HepG2 (cell line): Measurements from ENCODE around the gene ECSCR. TPM values are rescaled to one million over a fixed set of nuclear protein-coding genes. Genes with fewer than 3 reads are reported as not detected.

Experiments
- ATAC-seq: fragments of 200-7000 bp; cut with Tn5 transposase; 3 replicates; pipeline ENCODE4 v1.9.1; 2020; ENCODE audit warnings: mild to moderate bottlenecking, moderate library complexity
- BruUV-seq: library from RNA; stranded (reverse); fragments of 400-500 nt; replicated peaks from 2 replicates; lab custom pipeline; 2021; lab: Mats Ljungman, UMichigan
- CTCF ChIA-PET: fragments of 300-600 bp; formaldehyde crosslinking; extraction: SDS; loops from one replicate; lab custom pipeline; 2021; ENCODE audit warnings: low total read pairs, inconsistent platforms, low intra/inter-chr PET ratio; lab: Yijun Ruan, JAX
- POLR2A ChIA-PET: fragments of 350-600 bp; sonication (Branson Sonifier 250); formaldehyde crosslinking; loops from one replicate; lab custom pipeline; 2020; ENCODE audit warnings: antibody characterized with exemption, inconsistent platforms; lab: Yijun Ruan, JAX
- DNase-seq: peaks from one replicate; pipeline ENCODE4 v3.0.0-alpha.2; 2015; ENCODE audit warnings: low spot score
- FAIRE-seq: peaks from 3 replicates; lab custom pipeline; 2011; peaks lifted over from hg19 to GRCh38; lab: Jason Lieb, UNC
- H2AFZ ChIP-seq: one replicate; pipeline ENCODE4 v1.6.1; 2011; ENCODE audit warnings: low read length, inconsistent platforms
- H3K27ac ChIP-seq: fragments of 300-600 bp; 3 replicates; pipeline ENCODE4 v1.8.0; 2011; ENCODE audit warnings: mixed run types, mild to moderate bottlenecking, mixed read lengths, low read length, inconsistent platforms; ENCODE audit not compliant: insufficient read depth; ENCODE audit errors: extremely low read length
- H3K27me3 ChIP-seq, 2 experiments: fragments of 200-600 bp in 1 of 2; 2 replicates in 1 of 2; 3 replicates in 1 of 2; pipeline versions ENCODE4 v1.6.0 to v1.8.0; 2011; ENCODE audit warnings: low read length in 2 of 2, mild to moderate bottlenecking in 2 of 2, moderate library complexity in 2 of 2, inconsistent platforms in 1 of 2; ENCODE audit not compliant: insufficient read depth in 2 of 2, control insufficient read depth in 1 of 2
- H3K36me3 ChIP-seq, 2 experiments: fragments of 200-600 bp in 1 of 2; replicated peaks in 1 of 2; 2 replicates in 1 of 2; 3 replicates in 1 of 2; pipeline versions ENCODE4 v1.5.1 to v1.8.0; 2011; ENCODE audit warnings: low read length in 2 of 2, inconsistent platforms in 1 of 2; ENCODE audit not compliant: insufficient read depth in 2 of 2, control insufficient read depth in 1 of 2
- H3K4me1 ChIP-seq: 2 replicates; pipeline ENCODE4 v1.5.1; 2012; ENCODE audit warnings: low read length, inconsistent platforms; ENCODE audit not compliant: insufficient read depth
- H3K4me2 ChIP-seq: 2 replicates; pipeline ENCODE4 v1.6.0; 2011; ENCODE audit warnings: low read depth, low read length, inconsistent platforms
- H3K4me3 ChIP-seq, 3 experiments: fragments of 200-600 bp in 1 of 3; sonication (generic), shearing (Covaris generic) in 1 of 3; replicated peaks in 1 of 3; 2 replicates each; pipeline ENCODE4 v1.5.1; 2011 to 2016; ENCODE audit warnings: low read length in 3 of 3, inconsistent platforms in 2 of 3, low read depth in 2 of 3, mild to moderate bottlenecking in 2 of 3, control low read depth in 1 of 3, mixed read lengths in 1 of 3; ENCODE audit not compliant: insufficient read depth in 1 of 3
- H3K79me2 ChIP-seq: one replicate; pipeline ENCODE4 v1.6.1; 2011; ENCODE audit warnings: low read length, inconsistent platforms; ENCODE audit not compliant: insufficient read depth
- H3K9ac ChIP-seq: 2 replicates; pipeline ENCODE4 v1.6.0; 2011; ENCODE audit warnings: mild to moderate bottlenecking, low read depth, low read length, inconsistent platforms; ENCODE audit not compliant: insufficient read depth
- H3K9me3 ChIP-seq: 2 replicates; pipeline ENCODE4 v1.5.1; 2012; ENCODE audit warnings: mild to moderate bottlenecking, low read length
- H4K20me1 ChIP-seq: 2 replicates; pipeline ENCODE4 v1.6.0; 2011; ENCODE audit warnings: inconsistent platforms, mild to moderate bottlenecking, low read length, moderate library complexity; ENCODE audit not compliant: insufficient read depth
- CSRNP1 ChIP-seq: sonication (generic); formaldehyde crosslinking; IDR thresholded peaks from 2 replicates; pipeline ENCODE4 v1.8.1; 2023; ENCODE audit warnings: mild to moderate bottlenecking, missing genetic modification reagents
- GMEB2 ChIP-seq: IDR thresholded peaks from 2 replicates; pipeline ENCODE4 v1.6.1; 2016; ENCODE audit warnings: missing biosample characterization, missing genetic modification reagents, low read depth
- MIER3 ChIP-seq: IDR thresholded peaks from 2 replicates; pipeline ENCODE4 v1.6.1; 2016; ENCODE audit warnings: missing compliant biosample characterization, borderline replicate concordance
- TCF12 ChIP-seq, 2 experiments: fragments of 450-650 bp in 1 of 2; sonication (generic) in 1 of 2; formaldehyde crosslinking in 1 of 2; IDR thresholded peaks; 2 replicates each; pipeline versions ENCODE4 v1.6.1 to v1.8.0; 2017 to 2022; ENCODE audit warnings: antibody characterized with exemption in 1 of 2, mild to moderate bottlenecking in 1 of 2, missing genetic modification reagents in 1 of 2, moderate library complexity in 1 of 2
- ZNF260 ChIP-seq: sonication (generic); formaldehyde crosslinking; IDR thresholded peaks from 2 replicates; pipeline ENCODE4 v1.4.0; 2020; ENCODE audit warnings: missing genetic modification reagents, low read depth, mild to moderate bottlenecking, borderline replicate concordance
- ZNF670 ChIP-seq: sonication (generic); formaldehyde crosslinking; IDR thresholded peaks from 2 replicates; pipeline ENCODE4 v1.8.0; 2022; ENCODE audit warnings: mild to moderate bottlenecking, missing genetic modification reagents, borderline replicate concordance
- ZNF713 ChIP-seq: sonication (generic); formaldehyde crosslinking; IDR thresholded peaks from 2 replicates; pipeline ENCODE4 v1.4.0; 2020; ENCODE audit warnings: mild to moderate bottlenecking, missing genetic modification reagents
- WGBS: methylation state at CpG from one replicate; pipeline ENCODE4 v1.1.6; 2017; ENCODE audit warnings: low lambda C conversion rate; 5-methylcytosine and 5-hydroxymethylcytosine counted together
- in situ Hi-C: cut with HindIII; loops from 2 replicates; pipeline ENCODE4 v1.10.0; 2017; ENCODE audit warnings: low pct_unique_long_range_greater_than_20kb; ENCODE audit not compliant: extremely low pct_ligation_motif_present
- intact Hi-C: fragments of 100-400 bp; cut with micrococcal nuclease; formaldehyde crosslinking; loops from one replicate; pipeline ENCODE4 v1.10.0; 2022; ENCODE audit not compliant: unreplicated experiment
- polyA plus RNA-seq, 8 experiments: library from polyadenylated mRNA; depleted of rRNA in 3 of 8; stranded (reverse) in 7 of 8; unstranded in 1 of 8; fragments of >200 nt; fragmentation: Illumina TruSeq in 4 of 8; extraction: Trizol in 4 of 8; gene quantifications; 2 replicates each; pipeline versions ENCODE4 v1.2.1 to v1.2.3, GENCODE V29; 2011 to 2016; ENCODE audit warnings: low read depth in 4 of 8, missing spikeins in 1 of 8, mixed read lengths in 1 of 8; ENCODE audit not compliant: insufficient read depth in 1 of 8
- total RNA-seq, 5 experiments: library from RNA; depleted of rRNA; stranded (reverse); fragments of >200 nt; fragmentation: Illumina TruSeq; extraction: Trizol; gene quantifications; 2 replicates each; pipeline ENCODE4 v1.2.3, GENCODE V29; 2016; ENCODE audit warnings: low read depth in 1 of 5
- TF ChIP-seq, protein P1 (sequence below): sonication (generic); formaldehyde crosslinking; IDR thresholded peaks from 2 replicates; pipeline ENCODE4 v1.4.0; 2020; ENCODE audit warnings: mild to moderate bottlenecking, missing genetic modification reagents
- TF ChIP-seq, protein P2 (sequence below): sonication (generic); formaldehyde crosslinking; IDR thresholded peaks from 2 replicates; pipeline ENCODE4 v1.8.1; 2023; ENCODE audit warnings: mild to moderate bottlenecking, missing genetic modification reagents
- TF ChIP-seq, protein P3 (sequence below): sonication (generic); formaldehyde crosslinking; IDR thresholded peaks from 2 replicates; pipeline ENCODE4 v1.5.1; 2020; ENCODE audit warnings: mild to moderate bottlenecking, missing genetic modification reagents, moderate library complexity

Gene ECSCR
- total and polyA plus RNA-seq, 2 of the 13 experiments (the other 11 are each of a cell fraction or from before 2014, with no cell fraction given) = 0.18 TPM; not detected in 1

- Histone ChIP-seq H3K9me3 (no peaks in the 10 kb centered on the region), H3K4me1 (peaks cover 27% of the 10 kb centered on the region), H3K36me3 (no peaks in the 10 kb centered on the region), H3K9ac (no peak overlapping the region), H3K79me2 (no peaks in the 10 kb centered on the region), H3K4me2 (no peak overlapping the region), H4K20me1 (no peaks in the 10 kb centered on the region), H2AFZ (no peak overlapping the region), H3K27ac (no peak overlapping the region), H3K27me3 (peaks cover 6 to 22% of the 10 kb centered on the region in 2 experiments; a peak in 4 of 5 replicates), H3K4me3 (no peak overlapping the region)
- peak; percentile 7; the same call in 1 of the 3 replicates for ATAC-seq
- FAIRE-seq = no peak
- POLR2A ChIA-PET = interaction anchor here (1.5 kb wide), 1 partner anchor 30 kb away, joined by 4 read pairs; no protein-coding TSS in a partner anchor
- WGBS = 60% methylated on average over 13 of the region's 15 CpGs
- no peak for DNase-seq
- intact Hi-C loops (no loop called here), in situ Hi-C loops (no loop called here)
- no TSS peak for BruUV-seq
- CTCF ChIA-PET = no interaction called here
- TF ChIP-seq ZNF260 (CRISPR knock-in tag) (no peak), ZNF713 (no peak), CSRNP1 (CRISPR knock-in tag) (no peak), TCF12 (IDR thresholded peaks at IDR 0.05) (no peak), TCF12 (CRISPR knock-in tag; IDR thresholded peaks at IDR 0.05) (no peak), MIER3 (CRISPR knock-in tag) (no peak), ZNF670 (CRISPR knock-in tag) (no peak), GMEB2 (CRISPR knock-in tag) (no peak)
- TF ChIP-seq, protein P1, sequence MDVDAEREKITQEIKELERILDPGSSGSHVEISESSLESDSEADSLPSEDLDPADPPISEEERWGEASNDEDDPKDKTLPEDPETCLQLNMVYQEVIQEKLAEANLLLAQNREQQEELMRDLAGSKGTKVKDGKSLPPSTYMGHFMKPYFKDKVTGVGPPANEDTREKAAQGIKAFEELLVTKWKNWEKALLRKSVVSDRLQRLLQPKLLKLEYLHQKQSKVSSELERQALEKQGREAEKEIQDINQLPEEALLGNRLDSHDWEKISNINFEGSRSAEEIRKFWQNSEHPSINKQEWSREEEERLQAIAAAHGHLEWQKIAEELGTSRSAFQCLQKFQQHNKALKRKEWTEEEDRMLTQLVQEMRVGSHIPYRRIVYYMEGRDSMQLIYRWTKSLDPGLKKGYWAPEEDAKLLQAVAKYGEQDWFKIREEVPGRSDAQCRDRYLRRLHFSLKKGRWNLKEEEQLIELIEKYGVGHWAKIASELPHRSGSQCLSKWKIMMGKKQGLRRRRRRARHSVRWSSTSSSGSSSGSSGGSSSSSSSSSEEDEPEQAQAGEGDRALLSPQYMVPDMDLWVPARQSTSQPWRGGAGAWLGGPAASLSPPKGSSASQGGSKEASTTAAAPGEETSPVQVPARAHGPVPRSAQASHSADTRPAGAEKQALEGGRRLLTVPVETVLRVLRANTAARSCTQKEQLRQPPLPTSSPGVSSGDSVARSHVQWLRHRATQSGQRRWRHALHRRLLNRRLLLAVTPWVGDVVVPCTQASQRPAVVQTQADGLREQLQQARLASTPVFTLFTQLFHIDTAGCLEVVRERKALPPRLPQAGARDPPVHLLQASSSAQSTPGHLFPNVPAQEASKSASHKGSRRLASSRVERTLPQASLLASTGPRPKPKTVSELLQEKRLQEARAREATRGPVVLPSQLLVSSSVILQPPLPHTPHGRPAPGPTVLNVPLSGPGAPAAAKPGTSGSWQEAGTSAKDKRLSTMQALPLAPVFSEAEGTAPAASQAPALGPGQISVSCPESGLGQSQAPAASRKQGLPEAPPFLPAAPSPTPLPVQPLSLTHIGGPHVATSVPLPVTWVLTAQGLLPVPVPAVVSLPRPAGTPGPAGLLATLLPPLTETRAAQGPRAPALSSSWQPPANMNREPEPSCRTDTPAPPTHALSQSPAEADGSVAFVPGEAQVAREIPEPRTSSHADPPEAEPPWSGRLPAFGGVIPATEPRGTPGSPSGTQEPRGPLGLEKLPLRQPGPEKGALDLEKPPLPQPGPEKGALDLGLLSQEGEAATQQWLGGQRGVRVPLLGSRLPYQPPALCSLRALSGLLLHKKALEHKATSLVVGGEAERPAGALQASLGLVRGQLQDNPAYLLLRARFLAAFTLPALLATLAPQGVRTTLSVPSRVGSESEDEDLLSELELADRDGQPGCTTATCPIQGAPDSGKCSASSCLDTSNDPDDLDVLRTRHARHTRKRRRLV = no peak
- TF ChIP-seq, protein P2, sequence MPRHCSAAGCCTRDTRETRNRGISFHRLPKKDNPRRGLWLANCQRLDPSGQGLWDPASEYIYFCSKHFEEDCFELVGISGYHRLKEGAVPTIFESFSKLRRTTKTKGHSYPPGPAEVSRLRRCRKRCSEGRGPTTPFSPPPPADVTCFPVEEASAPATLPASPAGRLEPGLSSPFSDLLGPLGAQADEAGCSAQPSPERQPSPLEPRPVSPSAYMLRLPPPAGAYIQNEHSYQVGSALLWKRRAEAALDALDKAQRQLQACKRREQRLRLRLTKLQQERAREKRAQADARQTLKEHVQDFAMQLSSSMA (CRISPR knock-in tag) = no peak
- TF ChIP-seq, protein P3, sequence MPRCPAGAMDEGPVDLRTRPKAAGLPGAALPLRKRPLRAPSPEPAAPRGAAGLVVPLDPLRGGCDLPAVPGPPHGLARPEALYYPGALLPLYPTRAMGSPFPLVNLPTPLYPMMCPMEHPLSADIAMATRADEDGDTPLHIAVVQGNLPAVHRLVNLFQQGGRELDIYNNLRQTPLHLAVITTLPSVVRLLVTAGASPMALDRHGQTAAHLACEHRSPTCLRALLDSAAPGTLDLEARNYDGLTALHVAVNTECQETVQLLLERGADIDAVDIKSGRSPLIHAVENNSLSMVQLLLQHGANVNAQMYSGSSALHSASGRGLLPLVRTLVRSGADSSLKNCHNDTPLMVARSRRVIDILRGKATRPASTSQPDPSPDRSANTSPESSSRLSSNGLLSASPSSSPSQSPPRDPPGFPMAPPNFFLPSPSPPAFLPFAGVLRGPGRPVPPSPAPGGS (CRISPR knock-in tag) = no peak
Observed at GRCh38 chr5:139472386-139473030, 10.0 kb upstream of the ECSCR start.
